SU-DHL-6 (cell line): Measurements from ENCODE around the gene RO60.

Experiments used
- H2AFZ ChIP-seq: fragments of 200-600 bp; sonication (generic); 2 replicates; pipeline ENCODE4 v1.6.1; 2014; ENCODE audit warnings: low read depth, mild to moderate bottlenecking, moderate library complexity, mixed read lengths, antibody characterized with exemption, low read length; ENCODE audit not compliant: severe bottlenecking
- H3F3A ChIP-seq: fragments of 200-600 bp; shearing (Covaris generic); 2 replicates; pipeline ENCODE4 v1.6.0; 2016; ENCODE audit warnings: antibody characterized with exemption, mild to moderate bottlenecking; ENCODE audit not compliant: insufficient read depth
- H3K27ac ChIP-seq: fragments of 200-600 bp; sonication (generic); 2 replicates; pipeline ENCODE4 v1.5.1; 2016; ENCODE audit warnings: low read depth, mild to moderate bottlenecking, low read length, moderate library complexity, mixed read lengths
- H3K27me3 ChIP-seq: fragments of 200-600 bp; sonication (generic), shearing (Covaris generic); 2 replicates; pipeline ENCODE4 v1.6.0; 2014; ENCODE audit warnings: mild to moderate bottlenecking, low read length
- H3K36me3 ChIP-seq: fragments of 200-600 bp; sonication (generic); 2 replicates; pipeline ENCODE4 v1.6.1; 2014; ENCODE audit warnings: mild to moderate bottlenecking, low read length, mixed read lengths
- H3K4me2 ChIP-seq: fragments of 300-600, 200-600 bp; shearing (Covaris generic), sonication (generic); 2 replicates; pipeline ENCODE4 v1.6.0; 2014; ENCODE audit warnings: low read length, low read depth, mild to moderate bottlenecking; ENCODE audit not compliant: poor library complexity, severe bottlenecking
- H3K4me3 ChIP-seq: fragments of 200-600 bp; sonication (generic); 2 replicates; pipeline ENCODE4 v1.5.1; 2014; ENCODE audit warnings: antibody characterized with exemption, low read length, mild to moderate bottlenecking, mixed read lengths; ENCODE audit not compliant: insufficient read depth, poor library complexity, severe bottlenecking
- H3K79me2 ChIP-seq: fragments of 200-600 bp; sonication (generic); 2 replicates; pipeline ENCODE4 v1.6.1; 2014; ENCODE audit warnings: mild to moderate bottlenecking, low read length, moderate library complexity; ENCODE audit not compliant: insufficient read depth
- H3K9ac ChIP-seq: fragments of 200-600 bp; sonication (generic); 2 replicates; pipeline ENCODE4 v1.7.0; 2014; ENCODE audit warnings: mild to moderate bottlenecking, low read length
- H3K9me2 ChIP-seq: fragments of 200-600 bp; sonication (generic); replicated peaks from 2 replicates; pipeline ENCODE4 v1.6.1; 2014; ENCODE audit warnings: low read length; ENCODE audit not compliant: insufficient read depth
- H3K9me3 ChIP-seq: fragments of 200-600 bp; sonication (generic); 2 replicates; pipeline ENCODE4 v1.6.1; 2014; ENCODE audit warnings: low read length, mixed read lengths; ENCODE audit not compliant: insufficient read depth
- H4K20me1 ChIP-seq: fragments of 200-600 bp; sonication (generic); 2 replicates; pipeline ENCODE4 v1.6.1; 2014; ENCODE audit warnings: low read depth, mild to moderate bottlenecking, antibody characterized with exemption, low read length, moderate library complexity, mixed read lengths
- EZH2phosphoT487 ChIP-seq: fragments of 200-600 bp; sonication (generic), shearing (Covaris generic); conservative IDR thresholded peaks from 2 replicates; pipeline ENCODE4 v1.6.1; 2018; ENCODE audit warnings: mild to moderate bottlenecking, antibody characterized with exemption, low read length, moderate library complexity, mixed read lengths
- TF ChIP-seq, protein P1 (sequence below): fragments of 200-600 bp; sonication (generic); IDR thresholded peaks from one replicate; pipeline ENCODE4 v1.5.1; 2017; ENCODE audit warnings: antibody characterized with exemption, mild to moderate bottlenecking, low read length, moderate library complexity; ENCODE audit not compliant: insufficient read depth, poor library complexity, severe bottlenecking

The RO60 gene

DNA sequence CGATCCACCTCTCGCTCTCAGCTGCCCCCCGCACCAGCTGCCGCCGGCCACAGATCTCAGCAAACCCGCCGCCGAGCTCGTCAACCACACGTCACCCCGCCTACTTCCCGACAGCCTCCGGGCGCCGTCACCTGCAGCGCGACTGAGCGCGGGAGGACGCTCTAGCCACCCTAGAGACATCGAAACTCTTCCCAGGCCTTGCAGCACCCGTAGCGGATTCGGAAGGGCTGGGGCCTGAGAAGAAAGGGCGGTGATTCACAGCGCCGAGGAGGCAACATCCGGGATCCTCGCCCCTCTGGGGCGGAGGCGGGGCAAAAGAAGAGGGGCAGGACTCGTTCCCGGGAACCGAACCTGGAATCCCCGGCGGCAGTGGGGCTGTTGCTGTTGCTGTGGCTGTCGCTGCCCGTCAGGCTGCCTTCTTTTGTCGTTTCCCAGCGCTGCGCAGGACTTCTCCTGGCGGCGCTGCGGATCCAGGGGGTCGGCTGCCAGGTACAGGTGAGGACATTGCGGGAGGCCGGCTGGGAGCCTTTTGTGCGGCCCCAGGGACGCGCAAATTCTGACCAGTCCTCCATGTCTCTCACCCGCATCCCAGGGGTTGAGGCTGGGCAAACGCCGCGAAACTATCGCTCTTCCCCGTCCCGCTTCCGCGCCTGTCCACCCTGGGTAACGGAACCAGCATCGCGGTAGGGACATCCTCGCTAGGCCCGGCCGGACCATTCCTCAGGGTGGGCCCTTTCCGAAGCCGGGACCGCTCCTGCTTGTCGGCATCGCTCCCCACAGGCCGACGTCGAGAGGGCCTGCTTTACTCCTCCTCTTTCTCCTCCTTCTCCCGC, at the start of gene RO60, which contains the start of gene UCHL5:
TSS of gene RO60 (plus strand) at position 331 of the 833 bp plus-strand sequence. CDS start 9,443 bp downstream, outside the sequence.
TSS of gene UCHL5 (minus strand) at position 79 of the 833 bp plus-strand sequence. CDS start 100 bp downstream, outside the sequence.
- Histone ChIP-seq H2AFZ (peak within 1 kb of the TSS; percentile 78), H3K27ac (peak within 1 kb of the TSS; percentile 77), H3K4me2 (peak within 1 kb of the TSS; percentile 100), H3K79me2 (peaks cover 98% of the 10 kb centered on the region), H4K20me1 (0 out of 2 replicates have a peak, but pooled peaks cover 8% of the 10 kb centered on the region), H3K36me3 (peaks cover 24% of the 10 kb centered on the region), H3F3A (peaks cover 19% of the 10 kb centered on the region), H3K27me3 (no peaks in the 10 kb centered on the region), H3K9me2 (no peaks in the 10 kb centered on the region), H3K9ac (peak within 1 kb of the TSS; percentile 92), H3K9me3 (no peaks in the 10 kb centered on the region), H3K4me3 (peak within 1 kb of the TSS; percentile 81)
- TF ChIP-seq, protein P1, sequence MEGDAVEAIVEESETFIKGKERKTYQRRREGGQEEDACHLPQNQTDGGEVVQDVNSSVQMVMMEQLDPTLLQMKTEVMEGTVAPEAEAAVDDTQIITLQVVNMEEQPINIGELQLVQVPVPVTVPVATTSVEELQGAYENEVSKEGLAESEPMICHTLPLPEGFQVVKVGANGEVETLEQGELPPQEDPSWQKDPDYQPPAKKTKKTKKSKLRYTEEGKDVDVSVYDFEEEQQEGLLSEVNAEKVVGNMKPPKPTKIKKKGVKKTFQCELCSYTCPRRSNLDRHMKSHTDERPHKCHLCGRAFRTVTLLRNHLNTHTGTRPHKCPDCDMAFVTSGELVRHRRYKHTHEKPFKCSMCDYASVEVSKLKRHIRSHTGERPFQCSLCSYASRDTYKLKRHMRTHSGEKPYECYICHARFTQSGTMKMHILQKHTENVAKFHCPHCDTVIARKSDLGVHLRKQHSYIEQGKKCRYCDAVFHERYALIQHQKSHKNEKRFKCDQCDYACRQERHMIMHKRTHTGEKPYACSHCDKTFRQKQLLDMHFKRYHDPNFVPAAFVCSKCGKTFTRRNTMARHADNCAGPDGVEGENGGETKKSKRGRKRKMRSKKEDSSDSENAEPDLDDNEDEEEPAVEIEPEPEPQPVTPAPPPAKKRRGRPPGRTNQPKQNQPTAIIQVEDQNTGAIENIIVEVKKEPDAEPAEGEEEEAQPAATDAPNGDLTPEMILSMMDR: no peak
- no peak for TF ChIP-seq EZH2phosphoT487

DNA sequence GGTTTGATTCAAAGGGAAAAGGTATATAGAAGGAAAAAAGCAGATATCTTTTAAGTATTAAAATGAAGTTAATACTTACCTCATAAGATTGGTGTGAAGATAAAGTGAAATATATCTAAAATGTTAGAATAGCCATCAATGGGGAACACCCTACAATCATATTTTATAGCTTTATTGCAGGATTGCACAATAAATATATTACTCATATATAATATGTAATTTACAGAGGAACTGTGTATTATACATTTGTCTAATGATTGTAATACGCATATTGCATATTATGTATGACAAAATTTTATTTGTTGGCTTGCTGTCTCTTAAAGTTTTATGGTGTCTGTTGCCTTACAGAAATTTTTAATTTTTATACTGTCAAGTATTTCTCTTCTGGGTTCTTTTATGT, 48.0 kb upstream of the RO60 start:
- Histone ChIP-seq H3K27ac (no peak overlapping the region), H3K4me3 (no peak overlapping the region)

DNA sequence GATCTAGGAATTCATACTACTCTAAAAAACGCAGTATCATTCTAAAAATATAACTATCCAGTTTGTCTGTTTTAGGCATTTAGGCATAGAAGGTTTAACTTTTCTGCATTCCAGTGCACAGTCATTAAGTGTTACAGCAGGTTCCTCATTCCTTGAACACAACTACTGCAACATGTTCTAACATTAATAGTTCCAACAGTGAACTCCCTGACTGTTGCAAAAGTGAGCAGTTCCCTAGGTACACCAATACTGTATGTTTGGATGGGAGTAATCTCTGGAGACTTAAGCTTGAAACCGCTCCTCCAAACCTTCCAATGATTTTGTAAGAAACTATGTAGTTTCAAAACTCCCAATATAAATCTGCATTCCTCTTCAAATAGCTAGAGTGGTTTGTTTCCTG, 46.4 kb upstream of the RO60 start:
- Histone ChIP-seq H3K27me3 (no peaks in the 10 kb centered on the region), H2AFZ (no peak overlapping the region), H3K9me3 (no peaks in the 10 kb centered on the region), H3K4me3 (no peak overlapping the region), H3K36me3 (peaks cover 18% of the 10 kb centered on the region; the same call in 1 of the 2 replicates), H3K9ac (no peak overlapping the region), H3K9me2 (no peaks in the 10 kb centered on the region), H3K79me2 (no peaks in the 10 kb centered on the region), H4K20me1 (no peaks in the 10 kb centered on the region), H3F3A (peaks cover 7% of the 10 kb centered on the region), H3K4me2 (no peak overlapping the region), H3K27ac (no peak overlapping the region)
- TF ChIP-seq EZH2phosphoT487: no peak
- TF ChIP-seq, protein P1: no peak

More for the DNA sequence above, 48.0 kb upstream of the RO60 start:
- TF ChIP-seq, protein P1: no peak
- TF ChIP-seq EZH2phosphoT487: no peak
- peaks cover 8% of the 10 kb centered on the region; the same call in 1 of the 2 replicates for H3K36me3 ChIP-seq
- H3K9me2 ChIP-seq: no peaks in the 10 kb centered on the region
- H3K27me3 ChIP-seq: no peaks in the 10 kb centered on the region
- no peak overlapping the region for H3K9ac ChIP-seq
- H3K4me2 ChIP-seq: no peak overlapping the region
- no peak overlapping the region for H2AFZ ChIP-seq
- H4K20me1 ChIP-seq: no peaks in the 10 kb centered on the region
- 0 out of 2 replicates have a peak, but pooled peaks cover 4% of the 10 kb centered on the region for H3F3A ChIP-seq
- H3K9me3 ChIP-seq: no peaks in the 10 kb centered on the region
- H3K79me2 ChIP-seq: no peaks in the 10 kb centered on the region
